GM12801 (cell line): ENCODE measurements around the gene TBC1D2B.

Experiments used
- CTCF ChIP-seq: IDR thresholded peaks from one replicate; pipeline ENCODE4 v1.5.1; 2011; ENCODE audit warnings: control low read depth; ENCODE audit not compliant: insufficient read length; ENCODE audit errors: extremely low read depth

TBC1D2B gene

GRCh38 chr15:78069052-78069414, 8.5 kb downstream of the TBC1D2B start:
- no peak for TF ChIP-seq CTCF

GRCh38 chr15:78067328-78068228, 9.9 kb downstream of the TBC1D2B start:
- no peak for TF ChIP-seq CTCF

- TF ChIP-seq CTCF: no peak
Measured at GRCh38 chr15:78065973-78066946, 11.3 kb downstream of the TBC1D2B start.

GRCh38 chr15:78065284-78065872, 12.1 kb downstream of the TBC1D2B start:
- TF ChIP-seq CTCF: no peak

- no peak for TF ChIP-seq CTCF
Measured at GRCh38 chr15:78064544-78064943, 13.0 kb downstream of the TBC1D2B start.

- TF ChIP-seq CTCF: no peak
Measured at GRCh38 chr15:78063970-78064385, 13.5 kb downstream of the TBC1D2B start.

- TF ChIP-seq CTCF: no peak
Measured at GRCh38 chr15:78063217-78063616, 14.3 kb downstream of the TBC1D2B start.
